ENCODE data around the gene GOLGA6L9. TPM values are rescaled to one million over a fixed set of nuclear protein-coding genes. Genes with fewer than 3 reads are reported as not detected.
A peak's percentile ranks its signal among the peaks of the same experiment; 100 is the strongest.
"Not testable (repeated sequence)": the region's sequence is repeated elsewhere in the genome, so short reads cannot be mapped to it uniquely, and the experiment has no call there.

The GOLGA6L9 gene
- total and polyA plus RNA-seq, 8 donors: 1.4 to 21.7 (median 1.9) TPM

GRCh38 chr15:82414525-82415191 lies 15.0 kb upstream of the GOLGA6L9 start:
- 8 to 14% methylated on average over 6 of the region's 6 CpGs for WGBS, 2 donors
- DNase-seq; H3K27me3 ChIP-seq; intact Hi-C loops (cut with DNase I); H3K36me3 ChIP-seq; FAIRE-seq; H3K9me3 ChIP-seq; H3K4me3 ChIP-seq: not testable (repeated sequence)
- peak in 1 of 4 donors; percentile 19 for TF ChIP-seq CTCF (IDR thresholded peaks at IDR 0.05)
- peaks cover 0 to 14% (median 4%) of the 10 kb centered on the region in 3 donors for H3K4me1 ChIP-seq
- peak overlapping the region in 2 of 4 donors; percentile 29 to 57 for H3K27ac ChIP-seq
- peak; percentile 86 to 98 (median 94) for ATAC-seq

DNA sequence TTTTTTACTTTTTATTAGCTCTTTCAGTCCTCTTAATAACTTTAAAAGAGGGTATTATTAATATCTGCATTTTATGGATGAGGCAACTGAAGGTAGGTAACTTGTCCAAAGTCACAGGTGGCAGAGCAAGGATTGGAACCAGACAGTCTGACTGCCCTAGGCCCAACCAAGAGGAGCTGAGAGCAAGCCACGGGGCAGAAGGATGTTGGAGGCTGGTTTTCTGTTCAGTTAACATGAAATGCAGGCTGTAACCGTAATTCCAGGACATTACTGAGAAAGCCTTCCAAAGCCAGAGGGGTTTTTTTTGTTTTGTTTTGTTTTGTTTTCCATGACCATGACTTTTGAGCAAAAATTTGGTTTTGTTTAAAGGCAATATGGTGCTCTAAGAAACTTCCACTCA lies 9.1 kb upstream of the GOLGA6L9 start:
- 90 to 96% methylated on average over 2 of the region's 2 CpGs for WGBS, 2 donors
- ATAC-seq; H3K9me3 ChIP-seq; H3K27me3 ChIP-seq; H3K4me1 ChIP-seq; H3K36me3 ChIP-seq; H3K4me3 ChIP-seq; FAIRE-seq; intact Hi-C loops (cut with DNase I); DNase-seq; H3K27ac ChIP-seq: not testable (repeated sequence)

- H3K27me3 ChIP-seq; H3K4me3 ChIP-seq; intact Hi-C loops (cut with DNase I); H3K27ac ChIP-seq; ATAC-seq; H3K36me3 ChIP-seq; H3K9me3 ChIP-seq; FAIRE-seq; DNase-seq; H3K4me1 ChIP-seq: not testable (repeated sequence)
- WGBS, 2 donors: no CpG with 5 or more reads among the region's 1 CpG
Observed at GRCh38 chr15:82420966-82421365, 8.7 kb upstream of the GOLGA6L9 start.

DNA sequence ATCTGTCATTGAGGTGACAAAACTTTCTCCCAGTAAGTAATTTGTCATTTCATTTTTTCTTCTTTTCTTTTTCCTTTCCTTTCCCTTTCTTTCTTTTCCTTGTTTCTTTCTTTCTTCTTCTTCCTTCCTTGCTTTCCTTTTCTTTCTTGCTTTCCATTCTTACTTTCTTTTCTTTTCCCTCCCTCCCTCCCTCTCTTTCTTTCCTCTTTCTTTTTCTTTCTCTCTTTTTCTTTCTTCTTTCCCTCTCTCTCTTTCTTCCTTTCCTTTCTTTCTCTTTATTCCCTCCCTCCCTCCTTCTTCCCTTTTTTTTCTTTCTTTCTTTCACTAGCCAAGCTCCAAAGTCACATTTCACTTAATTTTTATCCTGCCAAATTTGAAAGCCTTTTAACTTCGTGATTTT lies 2.5 kb upstream of the GOLGA6L9 start:
- H3K27ac ChIP-seq; ATAC-seq; intact Hi-C loops (cut with DNase I); H3K9me3 ChIP-seq; H3K4me3 ChIP-seq; H3K4me1 ChIP-seq; FAIRE-seq; DNase-seq; H3K27me3 ChIP-seq; H3K36me3 ChIP-seq: not testable (repeated sequence)
- WGBS, 2 donors: 20% methylated on average over 1 of the region's 1 CpG; no CpG with 5 or more reads in 1 of the 2 donors

- H3K4me1 ChIP-seq; ATAC-seq; H3K36me3 ChIP-seq; intact Hi-C loops (cut with DNase I); H3K27me3 ChIP-seq; H3K9me3 ChIP-seq; FAIRE-seq: not testable (repeated sequence)
- peak; percentile 28 to 66 (median 54) for DNase-seq
- Histone ChIP-seq H3K27ac (peak overlapping the region in 1 of 4 donors; percentile 50), H3K4me3 (peak overlapping the region; percentile 21 to 40 (median 24))
- WGBS, 2 donors: 1% methylated on average over 20 to 31 of the region's 32 CpGs
Observed at GRCh38 chr15:82445420-82445819, 15.8 kb downstream of the GOLGA6L9 start.

GRCh38 chr15:82457336-82457735 lies 27.7 kb downstream of the GOLGA6L9 start:
- H3K36me3 ChIP-seq; H3K4me3 ChIP-seq; FAIRE-seq; H3K9me3 ChIP-seq; intact Hi-C loops (cut with DNase I); H3K4me1 ChIP-seq; H3K27me3 ChIP-seq; H3K27ac ChIP-seq; ATAC-seq: not testable (repeated sequence)
- DNase-seq: peak in 1 of 6 donors; percentile 1
- WGBS, 2 donors: 93 to 96% methylated on average over 2 of the region's 4 CpGs

DNA sequence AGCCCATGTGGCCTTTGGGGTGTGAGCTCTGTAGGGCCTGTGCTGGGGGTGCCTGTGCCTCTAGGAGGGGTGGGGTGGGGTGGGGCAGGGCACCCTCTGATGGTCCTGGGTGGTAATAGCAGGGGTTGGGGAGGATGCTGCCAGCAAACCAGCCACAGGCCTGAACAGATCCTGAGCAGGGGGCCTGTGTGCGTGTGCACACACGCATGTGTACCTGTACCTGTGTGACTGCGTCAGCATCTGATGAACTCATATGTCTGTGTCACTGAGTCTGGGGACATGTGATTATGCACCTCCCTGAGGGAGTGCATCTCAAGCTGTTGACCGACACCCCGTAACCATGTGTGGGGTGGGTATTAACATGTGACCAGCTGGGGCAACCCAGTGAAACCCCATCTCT lies 36.0 kb downstream of the GOLGA6L9 start:
- H3K4me3 ChIP-seq; FAIRE-seq; H3K4me1 ChIP-seq; H3K27ac ChIP-seq; H3K9me3 ChIP-seq; intact Hi-C loops (cut with DNase I); ATAC-seq; DNase-seq; H3K36me3 ChIP-seq; H3K27me3 ChIP-seq: not testable (repeated sequence)
- WGBS, 2 donors: no CpG with 5 or more reads among the region's 5 CpGs

DNA sequence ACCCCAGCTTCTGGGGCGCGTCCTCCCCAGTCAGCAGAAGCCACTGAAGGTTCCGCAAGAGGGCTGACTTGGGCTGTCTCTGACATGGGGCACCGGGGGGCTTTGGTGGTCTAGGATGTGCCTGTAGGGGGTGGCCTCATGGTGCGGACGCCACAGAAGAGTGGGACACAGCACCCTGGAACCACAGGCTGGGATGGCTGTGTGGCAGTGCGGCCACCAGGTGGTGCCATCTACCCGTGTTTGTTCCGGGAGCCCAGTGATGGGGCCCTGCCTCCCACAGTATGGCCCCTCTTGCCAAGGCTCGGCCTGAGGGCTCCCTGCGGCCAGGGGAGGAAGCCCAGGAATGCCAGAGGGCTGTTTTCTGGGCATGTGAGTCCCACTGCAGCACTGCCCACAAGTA lies 38.6 kb downstream of the GOLGA6L9 start:
- H3K4me1 ChIP-seq; H3K36me3 ChIP-seq; H3K4me3 ChIP-seq; FAIRE-seq; H3K9me3 ChIP-seq; H3K27ac ChIP-seq; H3K27me3 ChIP-seq; intact Hi-C loops (cut with DNase I): not testable (repeated sequence)
- ATAC-seq (peak; percentile 83 to 99 (median 97)), DNase-seq (peak in 1 of 6 donors; percentile 22)
- 4 to 7% methylated on average over 3 to 4 of the region's 11 CpGs for WGBS, 2 donors

DNA sequence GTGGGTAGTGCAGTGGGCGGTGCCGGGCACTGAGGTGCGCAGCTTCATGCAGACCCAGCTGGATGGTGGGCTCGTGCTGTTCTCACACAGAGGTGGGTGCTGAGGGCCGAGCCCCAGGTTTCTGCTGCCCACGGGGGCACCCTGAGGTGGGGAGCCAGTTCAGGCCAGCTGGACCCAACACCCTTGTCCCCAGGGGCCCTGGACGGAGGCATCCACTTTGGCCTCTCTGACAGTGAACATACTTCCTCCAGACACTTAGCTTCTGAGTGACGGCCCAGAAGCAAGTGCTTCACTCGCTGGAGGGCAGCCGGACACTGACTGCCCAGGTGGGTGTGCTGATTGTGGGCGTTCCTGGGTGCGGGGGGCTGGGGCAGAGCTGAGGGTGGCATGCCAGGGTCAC lies 39.8 kb downstream of the GOLGA6L9 start:
- 60% methylated on average over 1 of the region's 12 CpGs; no CpG with 5 or more reads in 1 of the 2 donors for WGBS, 2 donors
- H3K4me3 ChIP-seq; DNase-seq; H3K27ac ChIP-seq; FAIRE-seq; H3K4me1 ChIP-seq; H3K27me3 ChIP-seq; H3K9me3 ChIP-seq; intact Hi-C loops (cut with DNase I); H3K36me3 ChIP-seq: not testable (repeated sequence)
- peak in 1 of 4 donors; percentile 5 for ATAC-seq

DNA sequence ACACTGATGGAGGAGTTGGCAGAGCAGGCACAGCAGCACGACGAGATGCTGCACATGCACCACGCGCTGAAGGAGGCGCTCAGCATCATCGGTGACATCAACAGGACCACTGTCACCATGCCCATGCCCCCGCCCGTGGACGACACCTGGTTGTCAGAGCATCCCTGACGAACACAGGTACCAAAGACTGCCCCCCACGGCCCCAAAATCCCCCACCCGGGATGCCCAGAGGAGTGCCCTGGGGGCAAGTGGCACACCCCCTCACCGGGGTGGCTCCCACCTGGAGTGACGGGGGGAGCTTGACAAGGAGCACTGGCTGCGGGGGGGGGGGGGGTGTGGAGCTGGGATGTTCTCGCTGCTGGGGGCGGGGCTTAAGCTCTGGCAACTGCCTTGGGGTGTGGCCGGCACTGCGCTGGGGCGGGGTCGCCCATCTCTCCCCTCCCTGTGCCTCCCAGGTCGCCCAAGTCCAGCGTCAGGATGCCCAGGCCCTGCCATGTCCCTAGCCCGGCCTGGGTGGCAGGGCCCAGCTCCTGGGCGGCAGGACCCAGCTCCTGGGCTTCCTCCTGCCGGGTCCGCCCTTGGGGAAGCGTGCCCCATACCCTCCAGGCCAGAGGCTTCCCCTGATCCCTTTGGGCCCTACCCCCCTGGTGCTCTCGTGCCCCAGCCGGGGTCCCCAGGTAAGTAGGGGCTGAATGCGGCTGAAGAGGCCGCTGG lies 42.8 kb downstream of the GOLGA6L9 start:
- peak in 3 of 6 donors; percentile 45 to 67 (median 58) for DNase-seq
- WGBS, 2 donors: 90 to 91% methylated on average over 25 to 29 of the region's 32 CpGs
- H3K4me3 ChIP-seq; H3K36me3 ChIP-seq; H3K27ac ChIP-seq; intact Hi-C loops (cut with DNase I); H3K4me1 ChIP-seq; FAIRE-seq; H3K27me3 ChIP-seq; H3K9me3 ChIP-seq: not testable (repeated sequence)
- peak in 3 of 4 donors; percentile 22 to 29 (median 23) for ATAC-seq

DNA sequence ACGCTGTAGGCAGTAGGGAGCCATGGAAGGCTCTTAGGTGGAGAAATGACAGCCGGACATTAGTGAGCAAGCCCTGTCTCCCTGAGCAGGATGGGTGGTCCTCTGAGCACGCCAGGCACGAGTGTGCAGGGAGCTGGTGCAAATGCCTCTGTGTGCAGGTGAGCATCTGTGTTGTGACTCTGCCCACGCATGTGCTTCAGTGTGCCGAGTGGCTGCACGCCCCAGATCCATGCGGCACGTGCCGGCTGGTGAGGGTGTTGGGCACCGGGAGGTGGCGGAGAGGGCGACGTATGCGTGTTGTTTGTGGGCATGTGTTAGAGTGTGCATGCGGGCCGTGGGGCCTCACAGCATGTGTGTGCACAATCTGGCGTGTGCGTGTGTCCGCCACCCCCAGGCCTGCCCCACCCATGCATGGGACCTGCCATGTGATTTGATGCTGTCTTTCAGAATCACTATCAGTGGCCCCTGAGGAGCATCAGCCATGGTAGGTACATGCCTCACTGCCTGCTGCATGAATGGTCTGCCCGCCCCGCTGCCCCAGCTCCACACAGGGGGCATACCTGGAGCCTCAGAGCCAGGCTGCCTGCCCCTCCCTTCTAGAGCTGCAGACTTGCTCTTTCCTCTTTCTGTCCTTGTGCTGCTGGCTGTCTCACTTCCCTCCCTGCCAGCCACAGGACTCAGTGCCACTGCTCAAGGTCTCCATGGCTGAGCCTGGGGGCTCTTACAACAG lies 45.1 kb downstream of the GOLGA6L9 start:
- DNase-seq: peak in 2 of 6 donors; percentile 24 to 26
- H3K4me3 ChIP-seq; FAIRE-seq; intact Hi-C loops (cut with DNase I); H3K4me1 ChIP-seq; H3K9me3 ChIP-seq; H3K27ac ChIP-seq; ATAC-seq; H3K36me3 ChIP-seq; H3K27me3 ChIP-seq: not testable (repeated sequence)
- WGBS, 2 donors: 93 to 94% methylated on average over 17 to 19 of the region's 22 CpGs
